ENCODE measurements around the gene GUK1.

The GUK1 gene

GRCh38 chr1:228112617-228113016 lies 27.5 kb upstream of the GUK1 start:
- H3K4me1 ChIP-seq (ENCODE audit: control insufficient read depth, insufficient read depth, low read length) = no peaks in the 10 kb centered on the region
- H3K36me3 ChIP-seq (ENCODE audit: control insufficient read depth, insufficient read depth, low read length) = 0 out of 2 replicates have a peak, but pooled peaks cover 2% of the 10 kb centered on the region
- DNase-seq (ENCODE audit: low read depth, low spot score) = no peak
- H3K4me3 ChIP-seq (ENCODE audit: low read length) = no peak overlapping the region
- no peaks in the 10 kb centered on the region for H3K27me3 ChIP-seq (ENCODE audit: control insufficient read depth, insufficient read depth, low read length)
- no CpG with 5 or more reads among the region's 1 CpG for WGBS (ENCODE audit: insufficient coverage, insufficient read length)
- no peak overlapping the region for H3K27ac ChIP-seq (ENCODE audit: low read length)
- no peaks in the 10 kb centered on the region for H3K9me3 ChIP-seq (ENCODE audit: control insufficient read depth, insufficient read depth, low read length)

GRCh38 chr1:228114827-228115226 lies 25.3 kb upstream of the GUK1 start:
- no CpG with 5 or more reads among the region's 3 CpGs for WGBS (ENCODE audit: insufficient coverage, insufficient read length)
- Histone ChIP-seq H3K4me1 (ENCODE audit: control insufficient read depth, insufficient read depth, low read length) (no peaks in the 10 kb centered on the region), H3K9me3 (ENCODE audit: control insufficient read depth, insufficient read depth, low read length) (no peaks in the 10 kb centered on the region), H3K27ac (ENCODE audit: low read length) (no peak overlapping the region), H3K4me3 (ENCODE audit: low read length) (no peak overlapping the region), H3K36me3 (ENCODE audit: control insufficient read depth, insufficient read depth, low read length) (no peaks in the 10 kb centered on the region), H3K27me3 (ENCODE audit: control insufficient read depth, insufficient read depth, low read length) (no peaks in the 10 kb centered on the region)
- no peak for DNase-seq (ENCODE audit: low read depth, low spot score)

DNA sequence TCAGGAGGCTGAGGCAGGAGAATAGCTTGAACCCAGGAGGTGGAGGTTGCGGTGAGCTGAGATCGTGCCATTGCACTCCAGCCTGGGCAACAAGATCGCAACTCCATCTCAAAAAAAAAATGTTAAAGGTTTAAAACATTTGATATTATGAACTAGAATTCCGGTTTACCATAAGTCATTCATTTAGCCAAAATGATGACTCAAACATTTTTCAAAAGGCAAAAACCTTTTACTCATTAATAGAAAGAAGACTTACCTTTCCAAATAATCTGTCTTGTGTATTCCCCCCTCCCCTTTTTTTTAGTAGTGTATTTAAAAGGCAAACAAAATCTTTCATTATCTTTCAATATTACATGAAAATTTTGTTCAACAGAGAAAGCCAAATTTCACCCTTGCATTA lies 22.7 kb upstream of the GUK1 start:
- Histone ChIP-seq H3K27ac (ENCODE audit: low read length) (no peak overlapping the region), H3K27me3 (ENCODE audit: control insufficient read depth, insufficient read depth, low read length) (no peaks in the 10 kb centered on the region), H3K36me3 (ENCODE audit: control insufficient read depth, insufficient read depth, low read length) (no peaks in the 10 kb centered on the region), H3K9me3 (ENCODE audit: control insufficient read depth, insufficient read depth, low read length) (no peaks in the 10 kb centered on the region), H3K4me1 (ENCODE audit: control insufficient read depth, insufficient read depth, low read length) (no peaks in the 10 kb centered on the region), H3K4me3 (ENCODE audit: low read length) (no peak overlapping the region)
- WGBS (ENCODE audit: insufficient coverage, insufficient read length) = no CpG with 5 or more reads among the region's 4 CpGs
- no peak for DNase-seq (ENCODE audit: low read depth, low spot score)

GRCh38 chr1:228118040-228118439 lies 22.0 kb upstream of the GUK1 start:
- no peak for DNase-seq (ENCODE audit: low read depth, low spot score)
- Histone ChIP-seq H3K4me1 (ENCODE audit: control insufficient read depth, insufficient read depth, low read length) (no peaks in the 10 kb centered on the region), H3K9me3 (ENCODE audit: control insufficient read depth, insufficient read depth, low read length) (no peaks in the 10 kb centered on the region), H3K27me3 (ENCODE audit: control insufficient read depth, insufficient read depth, low read length) (no peaks in the 10 kb centered on the region), H3K27ac (ENCODE audit: low read length) (no peak overlapping the region), H3K36me3 (ENCODE audit: control insufficient read depth, insufficient read depth, low read length) (no peaks in the 10 kb centered on the region), H3K4me3 (ENCODE audit: low read length) (no peak overlapping the region)
- 100% methylated on average over 1 of the region's 2 CpGs for whole genome bisulfite sequencing (ENCODE audit: insufficient coverage, insufficient read length)

GRCh38 chr1:228120351-228120750 lies 19.7 kb upstream of the GUK1 start:
- no peak for DNase-seq (ENCODE audit: low read depth, low spot score)
- no peak overlapping the region for H3K4me3 ChIP-seq (ENCODE audit: low read length)
- H3K27me3 ChIP-seq (ENCODE audit: control insufficient read depth, insufficient read depth, low read length) = no peaks in the 10 kb centered on the region
- H3K4me1 ChIP-seq (ENCODE audit: control insufficient read depth, insufficient read depth, low read length) = no peaks in the 10 kb centered on the region
- WGBS (ENCODE audit: insufficient coverage, insufficient read length) = no CpG with 5 or more reads among the region's 1 CpG
- no peaks in the 10 kb centered on the region for H3K36me3 ChIP-seq (ENCODE audit: control insufficient read depth, insufficient read depth, low read length)
- no peaks in the 10 kb centered on the region for H3K9me3 ChIP-seq (ENCODE audit: control insufficient read depth, insufficient read depth, low read length)
- H3K27ac ChIP-seq (ENCODE audit: low read length) = no peak overlapping the region

DNA sequence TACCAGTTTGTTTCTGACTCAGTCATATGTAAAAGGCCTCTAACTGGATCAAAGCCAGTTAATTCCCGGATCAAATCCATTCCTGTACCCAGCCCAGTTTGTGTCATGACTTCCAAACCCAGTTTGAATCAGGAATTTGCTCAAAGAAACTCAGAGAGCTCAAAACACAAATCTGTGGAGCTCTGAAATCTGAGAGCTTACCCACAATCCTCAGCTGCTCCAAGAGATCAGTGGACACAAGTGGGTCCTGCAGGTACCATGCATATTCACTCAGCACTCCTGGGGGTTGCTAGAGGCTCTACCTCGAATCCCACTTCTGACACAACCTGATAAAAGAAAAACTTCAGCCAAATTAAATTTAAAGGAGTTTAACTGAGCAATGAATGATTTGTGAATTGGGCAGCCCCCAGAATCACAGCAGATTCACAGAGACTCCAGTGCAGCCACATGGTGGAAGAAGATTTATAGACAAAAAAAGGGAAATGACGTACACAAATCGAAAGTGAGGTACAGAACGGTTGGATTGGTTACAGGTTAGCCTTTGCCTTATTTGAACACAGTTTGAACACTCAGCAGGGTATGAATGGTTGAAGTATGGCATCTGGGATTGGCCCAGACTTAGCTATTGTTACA lies 19.1 kb upstream of the GUK1 start:
- no peak for DNase-seq (ENCODE audit: low read depth, low spot score)
- Histone ChIP-seq H3K4me1 (ENCODE audit: control insufficient read depth, insufficient read depth, low read length) (no peaks in the 10 kb centered on the region), H3K27me3 (ENCODE audit: control insufficient read depth, insufficient read depth, low read length) (no peaks in the 10 kb centered on the region), H3K4me3 (ENCODE audit: low read length) (no peak overlapping the region), H3K9me3 (ENCODE audit: control insufficient read depth, insufficient read depth, low read length) (no peaks in the 10 kb centered on the region), H3K36me3 (ENCODE audit: control insufficient read depth, insufficient read depth, low read length) (no peaks in the 10 kb centered on the region), H3K27ac (ENCODE audit: low read length) (no peak overlapping the region)
- WGBS (ENCODE audit: insufficient coverage, insufficient read length) = no CpG with 5 or more reads among the region's 5 CpGs

DNA sequence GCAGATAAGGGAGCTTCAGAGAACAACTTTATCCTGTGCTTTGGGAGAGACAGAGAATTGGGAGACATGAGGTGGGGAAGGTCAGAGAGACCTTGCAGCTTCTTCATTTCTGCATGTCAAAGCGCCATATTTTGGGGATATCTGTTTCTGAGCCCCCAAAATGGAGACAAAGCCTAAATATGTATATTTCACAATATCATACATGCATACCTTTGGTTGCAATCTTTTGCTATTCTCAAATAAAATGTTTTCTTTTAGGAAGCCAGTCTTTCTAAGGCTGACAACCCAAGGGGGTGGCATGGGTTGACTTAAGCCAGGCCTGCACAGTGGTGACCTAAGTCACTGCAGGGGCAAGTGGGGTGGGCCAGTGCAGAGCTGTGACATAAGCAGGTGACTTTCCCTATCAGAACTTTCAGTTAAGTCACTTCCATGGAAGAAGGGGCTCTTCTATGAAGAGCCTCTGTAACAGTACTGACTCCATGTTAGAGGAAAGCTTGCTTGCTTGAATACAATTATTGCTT lies 17.1 kb upstream of the GUK1 start:
- no CpG with 5 or more reads among the region's 1 CpG for WGBS (ENCODE audit: insufficient coverage, insufficient read length)
- Histone ChIP-seq H3K27ac (ENCODE audit: low read length) (no peak overlapping the region), H3K4me1 (ENCODE audit: control insufficient read depth, insufficient read depth, low read length) (no peaks in the 10 kb centered on the region), H3K9me3 (ENCODE audit: control insufficient read depth, insufficient read depth, low read length) (no peaks in the 10 kb centered on the region), H3K36me3 (ENCODE audit: control insufficient read depth, insufficient read depth, low read length) (no peaks in the 10 kb centered on the region), H3K4me3 (ENCODE audit: low read length) (no peak overlapping the region), H3K27me3 (ENCODE audit: control insufficient read depth, insufficient read depth, low read length) (no peaks in the 10 kb centered on the region)
- DNase-seq (ENCODE audit: low read depth, low spot score) = no peak

DNA sequence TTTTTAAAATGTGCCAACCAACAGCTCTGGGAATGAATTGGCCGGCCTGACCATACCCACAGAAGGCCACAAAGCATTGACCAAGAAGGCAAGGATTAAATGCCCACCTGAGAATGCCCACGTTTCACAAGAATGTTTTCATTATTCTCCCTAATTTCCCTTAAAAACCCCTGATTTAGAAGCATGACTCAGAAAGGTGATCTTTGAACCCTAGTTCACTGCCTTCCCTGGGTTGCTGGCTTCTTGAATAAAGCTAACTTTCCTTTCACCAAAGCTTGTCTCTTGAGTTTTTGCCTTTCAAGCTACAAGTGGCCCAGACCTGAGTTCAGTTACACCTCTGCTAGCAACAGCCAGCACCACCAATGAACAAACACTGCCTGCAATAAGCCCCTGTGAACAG lies 16.6 kb upstream of the GUK1 start:
- no peak for DNase-seq (ENCODE audit: low read depth, low spot score)
- H3K27me3 ChIP-seq (ENCODE audit: control insufficient read depth, insufficient read depth, low read length) = no peaks in the 10 kb centered on the region
- no peaks in the 10 kb centered on the region for H3K9me3 ChIP-seq (ENCODE audit: control insufficient read depth, insufficient read depth, low read length)
- H3K27ac ChIP-seq (ENCODE audit: low read length) = no peak overlapping the region
- no peaks in the 10 kb centered on the region for H3K4me1 ChIP-seq (ENCODE audit: control insufficient read depth, insufficient read depth, low read length)
- no peaks in the 10 kb centered on the region for H3K36me3 ChIP-seq (ENCODE audit: control insufficient read depth, insufficient read depth, low read length)
- WGBS (ENCODE audit: insufficient coverage, insufficient read length) = no CpG with 5 or more reads among the region's 2 CpGs
- no peak overlapping the region for H3K4me3 ChIP-seq (ENCODE audit: low read length)

DNA sequence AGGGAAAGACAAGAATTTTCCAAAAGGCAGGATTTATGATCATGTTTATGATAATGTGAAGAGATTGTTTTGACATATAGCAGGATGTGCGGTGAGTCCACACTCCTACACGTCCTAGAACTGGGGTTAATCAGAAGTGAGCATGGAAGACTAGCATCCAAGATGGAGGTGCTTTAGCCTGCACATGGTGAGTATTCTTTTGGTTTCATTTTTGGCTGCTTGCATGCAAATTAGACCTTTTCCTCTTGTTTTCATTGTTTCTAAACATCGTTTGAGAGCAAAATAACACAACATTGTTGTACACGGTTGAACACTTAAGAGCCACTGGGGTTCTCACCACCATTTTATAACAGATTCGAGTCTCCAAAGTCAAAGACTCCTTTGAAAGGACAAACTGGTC lies 14.9 kb upstream of the GUK1 start:
- WGBS (ENCODE audit: insufficient coverage, insufficient read length) = no CpG with 5 or more reads among the region's 5 CpGs
- Histone ChIP-seq H3K9me3 (ENCODE audit: control insufficient read depth, insufficient read depth, low read length) (no peaks in the 10 kb centered on the region), H3K4me3 (ENCODE audit: low read length) (no peak overlapping the region), H3K27ac (ENCODE audit: low read length) (no peak overlapping the region), H3K36me3 (ENCODE audit: control insufficient read depth, insufficient read depth, low read length) (no peaks in the 10 kb centered on the region), H3K4me1 (ENCODE audit: control insufficient read depth, insufficient read depth, low read length) (no peaks in the 10 kb centered on the region), H3K27me3 (ENCODE audit: control insufficient read depth, insufficient read depth, low read length) (no peaks in the 10 kb centered on the region)
- no peak for DNase-seq (ENCODE audit: low read depth, low spot score)

- Histone ChIP-seq H3K36me3 (ENCODE audit: control insufficient read depth, insufficient read depth, low read length) (no peaks in the 10 kb centered on the region), H3K4me1 (ENCODE audit: control insufficient read depth, insufficient read depth, low read length) (no peaks in the 10 kb centered on the region), H3K27ac (ENCODE audit: low read length) (no peak overlapping the region), H3K4me3 (ENCODE audit: low read length) (no peak overlapping the region), H3K27me3 (ENCODE audit: control insufficient read depth, insufficient read depth, low read length) (no peaks in the 10 kb centered on the region), H3K9me3 (ENCODE audit: control insufficient read depth, insufficient read depth, low read length) (no peaks in the 10 kb centered on the region)
- DNase-seq (ENCODE audit: low read depth, low spot score) = no peak
- WGBS (ENCODE audit: insufficient coverage, insufficient read length) = no CpG with 5 or more reads among the region's 2 CpGs
These were observed 8.3 kb upstream of the GUK1 start for GRCh38 chr1:228131766-228132165.

GRCh38 chr1:228134591-228134990 lies 5.5 kb upstream of the GUK1 start:
- Histone ChIP-seq H3K36me3 (ENCODE audit: control insufficient read depth, insufficient read depth, low read length) (no peaks in the 10 kb centered on the region), H3K4me3 (ENCODE audit: low read length) (no peak overlapping the region), H3K27me3 (ENCODE audit: control insufficient read depth, insufficient read depth, low read length) (no peaks in the 10 kb centered on the region), H3K4me1 (ENCODE audit: control insufficient read depth, insufficient read depth, low read length) (no peaks in the 10 kb centered on the region), H3K27ac (ENCODE audit: low read length) (no peak overlapping the region), H3K9me3 (ENCODE audit: control insufficient read depth, insufficient read depth, low read length) (no peaks in the 10 kb centered on the region)
- WGBS (ENCODE audit: insufficient coverage, insufficient read length) = no CpG with 5 or more reads among the region's 12 CpGs
- no peak for DNase-seq (ENCODE audit: low read depth, low spot score)

Measured in iPS DF 6.9 (cell line).